CD4-positive, alpha-beta T cell treated with Interleukin-4 for 1 hour (primary cell): ENCODE measurements around the gene COL15A1.

Experiments used
- DNase-seq, 2 donors: peaks; one replicate each; pipeline ENCODE4 v3.0.0-alpha.2; 2020 to 2022

Gene COL15A1

DNA sequence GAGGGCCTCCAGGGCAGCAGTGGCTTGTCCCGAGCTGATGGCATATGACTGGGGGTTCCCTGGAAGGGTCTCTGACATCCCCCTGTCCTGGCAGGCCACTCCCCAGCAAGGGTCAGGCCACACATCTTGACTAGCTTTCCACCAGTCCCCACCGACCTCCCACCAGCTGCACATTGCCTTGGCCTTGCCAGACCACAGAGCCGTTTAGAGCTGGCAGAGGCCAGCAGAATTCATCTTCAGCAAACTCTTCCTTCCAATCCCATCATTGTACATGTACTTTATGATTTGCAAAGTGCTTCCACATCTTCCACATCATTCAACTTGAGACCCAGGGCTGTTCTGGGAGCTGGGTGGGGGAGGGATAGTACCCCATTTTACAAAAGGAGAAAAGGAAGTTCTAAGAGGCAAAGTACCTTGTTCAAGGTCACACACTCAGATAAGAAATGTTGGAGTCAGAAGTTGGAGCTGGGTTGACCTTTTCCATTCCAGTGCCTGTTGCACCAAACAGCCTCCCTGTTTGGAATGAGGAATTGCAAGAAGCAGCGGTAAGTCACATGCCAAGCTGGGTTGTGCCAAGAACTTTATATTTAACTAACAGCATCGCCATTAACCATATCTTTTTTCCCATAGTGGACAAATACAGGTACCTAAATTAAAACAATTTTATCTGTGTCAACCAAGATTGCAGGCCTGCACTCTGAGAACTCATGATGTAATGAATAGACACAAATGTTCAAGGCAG, 25.8 kb upstream of the COL15A1 start:
- DNase-seq: no peak

DNA sequence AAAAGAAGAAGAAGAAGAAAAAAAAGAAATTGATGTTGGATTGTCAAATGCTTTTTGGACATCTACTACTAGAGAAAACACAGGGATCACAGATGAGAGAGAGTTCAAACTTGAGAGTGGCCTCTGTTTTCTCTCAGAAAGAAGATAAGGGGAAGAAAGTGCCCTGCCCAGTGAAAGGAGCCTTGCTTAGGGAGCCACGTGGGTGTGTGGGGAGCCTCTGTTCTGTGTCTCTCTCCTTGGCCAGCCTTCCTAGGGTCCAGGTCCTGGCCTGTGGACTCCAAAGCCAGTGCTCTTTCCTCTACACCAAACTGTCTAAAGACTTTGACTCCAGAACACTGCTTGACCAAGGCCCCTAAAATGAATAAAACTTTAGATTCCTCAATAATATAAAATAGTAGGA, 22.0 kb upstream of the COL15A1 start:
- DNase-seq: no peak

DNA sequence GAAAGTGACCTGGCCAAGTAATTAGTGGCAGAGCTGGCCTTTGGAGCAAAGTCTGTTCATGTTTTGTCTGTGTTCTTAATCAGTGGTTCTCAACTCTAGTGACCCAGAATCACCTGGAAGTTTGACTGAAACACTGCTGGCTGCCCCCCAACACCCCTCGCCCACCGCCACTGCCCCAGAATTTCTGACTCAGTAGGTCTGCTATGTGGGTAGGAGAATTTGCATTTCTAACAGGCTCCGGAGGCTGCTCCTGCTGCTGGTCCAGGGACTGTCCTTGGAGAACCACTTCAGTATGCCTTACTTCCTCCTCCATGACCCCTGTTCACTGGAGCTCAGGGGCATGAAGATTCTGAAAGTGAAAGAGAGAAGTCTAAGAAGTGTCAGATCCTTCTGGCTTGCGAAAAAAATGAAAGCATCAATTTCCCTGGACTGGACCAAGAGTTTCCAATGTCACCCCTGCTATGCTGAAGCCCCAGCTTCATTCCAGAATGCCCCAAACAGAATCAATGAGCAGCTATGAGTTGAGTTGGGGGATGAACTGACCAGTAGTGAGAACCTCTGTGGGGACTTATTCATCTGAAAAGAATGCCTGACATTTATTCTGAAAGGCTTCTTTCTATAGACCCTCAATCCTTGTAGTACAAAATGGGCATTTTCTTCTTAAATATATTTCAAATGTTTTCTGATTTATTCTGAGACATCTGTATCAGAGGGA, 20.8 kb upstream of the COL15A1 start:
- DNase-seq: no peak

DNA sequence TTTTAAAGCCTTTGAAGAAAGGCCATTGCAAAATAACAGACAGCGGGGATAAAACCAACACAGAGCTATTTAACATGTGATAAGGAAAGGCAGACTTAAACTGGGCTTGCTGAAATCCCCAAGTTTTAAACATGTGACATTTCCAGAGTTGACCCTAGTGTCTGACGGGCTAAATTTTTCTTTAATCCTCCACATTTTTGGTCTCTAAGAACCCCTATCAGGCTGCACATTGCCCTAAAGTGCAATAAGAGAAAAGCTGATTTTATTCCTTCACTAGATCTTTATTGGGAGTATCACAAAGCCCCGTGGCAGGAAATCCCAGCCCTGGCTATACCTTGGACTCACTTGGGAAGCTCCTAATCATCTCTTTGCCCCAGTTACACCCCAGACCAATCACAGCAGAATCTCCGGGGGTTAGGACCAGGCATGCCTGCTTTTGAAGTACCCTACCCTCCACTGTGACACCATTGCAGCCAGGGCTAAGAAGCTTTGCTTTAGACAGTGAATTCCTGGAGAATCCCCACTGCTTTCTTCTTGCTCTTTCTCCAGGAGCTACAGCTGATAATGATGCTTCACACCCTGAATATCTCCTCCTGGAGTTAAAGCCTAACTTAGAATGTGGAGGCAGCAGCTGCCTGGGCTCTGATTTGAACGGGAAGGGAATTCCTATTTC, 20.1 kb upstream of the COL15A1 start:
- no peak for DNase-seq

DNA sequence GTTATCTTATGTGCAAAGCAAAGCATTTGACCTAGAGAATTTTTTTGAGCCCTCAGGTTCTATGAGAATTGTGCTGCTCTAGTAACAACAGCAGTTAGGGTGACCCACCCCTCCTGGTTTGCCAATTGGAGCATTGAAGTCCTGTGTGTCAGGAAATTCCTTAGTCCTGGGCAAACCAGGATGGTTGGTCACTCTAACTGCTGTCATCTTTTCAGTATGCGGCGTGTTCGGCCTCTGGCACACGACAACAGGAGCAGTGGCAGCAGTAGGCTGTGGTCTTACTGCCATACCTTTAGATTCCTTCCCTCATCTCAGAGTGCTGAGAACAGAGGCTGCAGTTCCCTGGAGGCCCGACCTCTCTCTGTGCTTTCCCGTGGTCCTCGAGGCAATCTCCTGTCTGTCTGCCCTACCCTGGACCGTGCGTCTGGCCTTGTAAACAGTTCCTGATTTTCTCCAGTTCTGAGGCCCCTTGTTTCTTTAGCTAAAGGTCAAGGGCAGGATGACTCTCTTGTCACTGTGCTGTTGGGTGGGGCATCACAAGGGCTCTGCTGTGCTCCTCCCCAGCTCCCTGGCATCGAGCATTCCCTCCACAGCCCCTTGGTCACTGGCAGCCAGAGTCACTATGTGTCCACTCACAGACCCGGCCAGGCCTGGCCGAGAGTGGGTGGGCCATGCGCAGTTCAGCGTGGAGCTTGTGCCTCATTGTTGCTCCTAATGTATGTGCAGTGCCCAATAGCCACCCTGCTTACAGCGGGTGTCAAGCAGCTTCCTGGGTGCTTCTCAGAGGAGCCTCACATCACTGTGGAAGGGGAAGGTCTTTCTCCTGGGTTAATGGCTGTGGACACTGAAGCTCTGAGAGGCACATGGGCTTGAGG, 18.5 kb upstream of the COL15A1 start:
- DNase-seq: no peak

DNA sequence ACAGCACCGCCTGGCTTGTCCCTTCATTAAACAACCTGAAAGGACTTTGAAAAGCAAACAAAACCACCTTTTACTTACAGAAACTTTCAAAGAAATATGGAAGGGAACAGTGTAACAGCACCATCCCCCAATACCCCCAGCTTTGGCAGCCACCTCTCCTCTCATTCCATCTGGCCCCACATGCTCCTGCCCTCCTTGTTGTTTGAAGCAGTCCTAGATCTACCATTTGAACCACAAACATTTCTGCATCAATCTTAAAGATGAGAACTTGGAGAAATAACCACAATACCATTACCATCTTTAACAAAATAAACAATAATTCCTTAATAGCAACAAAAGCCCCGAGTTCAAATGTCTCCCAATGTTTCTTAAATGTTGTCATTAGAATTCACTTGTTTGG, 17.8 kb upstream of the COL15A1 start:
- DNase-seq: no peak

DNA sequence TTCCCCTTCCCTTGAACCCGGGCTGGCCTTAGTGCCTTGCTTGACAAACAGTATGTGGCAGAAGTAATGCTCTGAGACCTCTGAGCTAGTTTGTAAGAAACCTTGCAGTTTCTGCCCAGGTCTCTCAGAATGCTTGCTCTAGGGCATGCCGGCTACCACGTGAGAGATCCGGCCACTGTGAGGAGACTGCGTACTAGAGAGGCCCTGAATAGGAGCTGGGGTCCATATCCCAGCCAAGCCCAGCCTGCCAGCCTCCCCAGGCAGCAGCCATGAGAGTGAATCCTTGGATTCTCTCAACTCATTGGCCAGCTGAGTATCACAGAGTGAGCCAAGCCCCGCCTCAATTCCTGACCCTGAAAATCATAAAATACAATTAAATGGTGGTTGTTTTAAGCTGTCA, 16.0 kb upstream of the COL15A1 start:
- no peak for DNase-seq

DNA sequence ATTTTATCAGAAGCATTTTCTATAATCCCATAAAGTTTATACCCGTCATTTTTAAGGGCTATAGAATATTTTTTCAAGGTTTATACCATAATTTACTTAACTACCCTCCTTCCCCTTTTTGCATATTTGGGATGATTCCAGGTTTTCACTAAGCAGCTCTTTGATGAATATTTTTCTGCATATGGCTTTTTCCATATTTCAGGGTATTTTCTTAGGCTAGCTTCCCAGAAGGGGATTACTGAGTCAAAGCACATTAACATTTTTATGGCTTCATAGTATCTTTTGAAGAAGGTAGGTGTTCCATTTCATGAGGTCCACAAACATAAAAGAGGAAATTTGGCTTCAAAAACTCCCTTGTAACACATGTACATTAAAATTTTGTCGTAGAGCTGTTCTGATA, 14.6 kb upstream of the COL15A1 start:
- no peak for DNase-seq

DNA sequence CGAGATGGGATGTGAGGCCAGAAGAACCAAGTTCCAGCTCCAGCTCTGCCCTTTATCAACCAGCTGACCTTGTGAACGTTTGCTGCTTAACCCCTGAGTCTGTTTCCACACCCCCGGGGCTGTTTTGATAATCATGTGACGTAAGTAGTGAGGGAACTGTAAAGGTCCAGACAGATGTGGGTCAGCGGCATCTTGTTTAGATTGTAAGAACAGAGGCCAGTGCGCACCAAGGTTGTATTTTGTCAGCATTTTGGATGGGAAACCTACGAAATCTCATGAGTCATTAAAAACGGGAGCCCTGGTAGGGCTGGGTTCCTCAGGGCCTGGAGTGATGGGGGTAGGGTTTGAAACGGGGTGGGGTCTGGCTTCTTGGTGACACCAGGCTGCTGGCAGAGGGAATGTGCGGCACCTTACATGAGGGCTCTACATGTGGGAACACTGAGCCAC, 13.8 kb upstream of the COL15A1 start:
- DNase-seq: no peak

DNA sequence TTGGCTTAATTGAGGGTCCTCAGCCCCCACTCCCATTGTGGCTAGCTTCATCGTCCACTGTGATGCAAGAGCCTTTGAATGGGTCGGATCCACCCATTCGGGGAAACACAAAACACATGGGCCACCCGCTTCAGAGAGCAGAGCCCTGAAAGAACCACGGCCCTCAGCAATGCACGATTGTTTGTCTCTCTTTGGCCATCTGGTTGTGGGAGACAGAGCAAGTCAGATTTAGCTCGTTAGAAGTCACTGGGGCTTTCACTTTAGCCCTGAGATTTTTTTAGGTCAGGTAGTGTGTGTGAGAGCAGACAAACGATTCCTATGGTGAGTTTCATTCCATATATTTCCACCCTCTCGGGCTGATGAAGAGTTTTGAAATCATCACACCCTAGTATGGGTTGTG, 12.9 kb upstream of the COL15A1 start:
- DNase-seq: no peak

DNA sequence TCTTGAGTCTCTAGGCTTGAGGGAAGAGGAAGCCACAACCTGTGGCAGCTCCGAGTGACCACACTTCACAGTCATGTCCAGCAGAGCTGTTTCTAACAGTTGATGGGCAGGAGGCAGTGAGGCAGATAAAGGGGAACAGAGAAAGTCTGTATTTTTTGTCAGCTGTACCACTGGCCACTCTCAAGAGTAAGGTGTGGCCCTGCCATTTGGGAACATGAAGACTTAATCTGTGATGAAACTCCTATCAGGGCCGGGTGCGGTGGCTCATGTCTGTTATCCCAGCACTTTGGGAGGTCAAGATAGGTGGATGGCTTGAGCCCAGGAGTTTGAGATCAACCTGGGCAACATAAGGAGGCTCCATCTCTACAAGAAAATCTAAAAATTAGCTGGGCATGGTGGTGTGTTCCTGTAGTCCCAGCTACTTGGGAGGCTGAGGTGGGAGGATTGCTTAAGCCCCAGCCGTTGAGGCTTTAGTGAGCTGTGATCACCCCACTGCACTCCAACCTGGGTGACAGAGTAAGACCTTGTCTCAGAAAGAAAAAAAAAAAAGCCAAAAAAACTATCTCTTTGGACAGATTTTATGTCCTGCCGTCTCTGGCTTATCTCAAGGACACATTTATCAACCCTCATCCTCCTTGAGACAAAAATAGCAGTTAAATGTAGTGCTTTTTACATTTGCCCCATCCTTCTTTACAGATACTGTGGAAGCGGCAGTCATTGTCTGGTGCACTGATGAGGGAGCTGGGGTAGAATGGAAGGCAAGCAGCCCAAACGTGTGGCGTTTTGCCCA, 11.9 kb upstream of the COL15A1 start:
- no peak for DNase-seq

DNA sequence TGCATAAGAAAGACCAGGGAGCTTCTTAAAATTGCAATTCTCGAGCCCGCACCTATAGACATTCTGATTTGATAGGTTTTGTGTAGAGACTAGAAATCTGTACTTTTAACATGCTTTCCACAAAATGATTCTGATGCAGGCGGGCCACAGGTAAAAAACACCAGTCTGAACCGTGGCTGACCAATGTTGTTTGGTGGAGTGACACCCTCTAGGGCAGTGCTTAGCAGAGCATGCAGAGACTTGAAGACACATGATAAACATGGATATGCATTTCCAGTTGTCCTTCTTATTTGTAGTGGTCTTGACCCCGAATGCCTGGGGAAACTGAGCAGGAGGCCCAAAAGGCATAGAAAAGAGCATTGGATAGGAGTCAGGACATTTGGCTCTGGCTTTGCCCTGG, 10.5 kb upstream of the COL15A1 start:
- no peak for DNase-seq

DNA sequence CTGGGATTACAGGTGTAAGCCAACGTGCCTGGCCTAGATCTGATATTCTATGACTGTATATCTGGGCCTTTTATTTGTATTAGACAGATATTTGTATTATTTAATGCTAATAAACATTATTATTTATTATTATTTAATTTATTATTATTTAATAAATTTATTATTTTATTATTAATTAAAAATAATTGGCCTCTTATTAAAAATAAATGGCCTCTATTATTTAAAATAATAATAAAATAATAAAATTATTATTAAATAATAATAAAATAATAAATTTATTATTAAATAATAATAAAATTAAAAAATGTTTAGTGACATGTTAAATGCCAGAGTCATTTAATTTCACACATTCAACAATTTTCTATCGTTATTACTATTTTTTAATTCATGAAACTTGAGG, 9.8 kb upstream of the COL15A1 start:
- DNase-seq: no peak

DNA sequence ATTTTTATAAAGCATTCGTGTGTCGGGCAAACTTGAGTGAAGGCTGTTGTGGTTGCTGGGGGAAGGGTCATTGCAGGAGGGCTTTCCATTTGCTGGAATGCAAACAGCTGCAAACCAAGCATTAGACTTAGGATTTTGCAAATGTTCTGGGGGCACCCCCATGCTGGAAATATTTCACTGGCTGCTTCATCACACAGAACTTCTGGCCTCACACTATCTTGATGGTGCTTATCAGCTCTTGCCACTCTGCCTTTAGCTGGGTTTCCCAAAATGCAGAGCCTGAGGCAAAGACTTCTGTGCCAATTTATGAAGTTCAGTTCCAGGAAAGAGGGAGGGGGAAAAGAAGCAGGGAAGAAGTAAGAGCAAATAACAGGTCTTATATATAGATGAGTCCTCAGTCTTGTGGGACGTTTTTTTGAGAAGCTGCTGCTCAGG, 8.6 kb upstream of the COL15A1 start:
- DNase-seq: no peak

DNA sequence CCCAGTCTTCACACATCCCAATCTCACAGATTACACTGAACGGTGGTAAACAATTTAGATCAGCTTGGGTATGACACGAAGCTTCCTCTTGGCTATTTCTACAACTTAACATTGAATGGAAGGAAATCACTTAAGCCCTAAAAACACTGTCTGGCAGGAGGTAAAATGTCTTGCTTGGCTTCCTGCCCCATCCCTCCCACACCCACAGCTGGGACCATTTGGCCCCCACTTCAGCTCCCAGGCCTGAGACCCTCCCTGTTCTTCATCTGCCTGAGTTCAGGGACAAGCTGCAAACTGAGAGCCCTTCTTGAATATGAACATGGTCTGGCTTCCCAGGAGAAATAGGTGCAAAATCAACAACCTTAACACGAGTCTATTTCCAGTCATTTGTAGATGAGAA, 3.4 kb upstream of the COL15A1 start:
- no peak for DNase-seq

DNA sequence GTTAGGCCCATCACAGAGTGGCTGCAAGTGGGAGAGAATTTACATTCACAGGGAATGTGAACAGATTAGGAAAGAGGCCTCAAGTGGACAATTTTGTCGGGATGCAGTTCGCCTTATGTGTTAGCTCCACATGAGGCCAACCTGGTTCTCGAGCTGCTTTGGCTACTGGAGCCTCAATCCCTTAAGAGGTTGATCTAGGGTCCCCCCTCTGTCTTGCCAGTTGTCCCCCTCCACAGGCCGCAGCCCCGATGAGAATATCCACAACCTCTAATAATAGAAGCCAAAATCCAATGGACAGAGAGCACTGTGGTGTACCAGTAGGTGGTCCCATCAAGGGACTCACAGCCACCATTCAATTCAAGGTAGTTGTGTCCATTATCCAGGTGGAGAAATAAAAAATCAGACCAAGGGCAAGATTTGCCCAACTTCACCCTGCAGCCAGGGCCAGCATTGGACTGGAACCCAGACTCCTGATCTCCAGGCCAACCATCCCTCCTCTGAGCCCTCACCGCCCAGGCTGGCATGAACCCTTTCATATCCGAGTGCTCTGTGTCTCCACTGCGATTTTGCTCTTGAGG, 1.7 kb upstream of the COL15A1 start:
- DNase-seq: no peak

DNA sequence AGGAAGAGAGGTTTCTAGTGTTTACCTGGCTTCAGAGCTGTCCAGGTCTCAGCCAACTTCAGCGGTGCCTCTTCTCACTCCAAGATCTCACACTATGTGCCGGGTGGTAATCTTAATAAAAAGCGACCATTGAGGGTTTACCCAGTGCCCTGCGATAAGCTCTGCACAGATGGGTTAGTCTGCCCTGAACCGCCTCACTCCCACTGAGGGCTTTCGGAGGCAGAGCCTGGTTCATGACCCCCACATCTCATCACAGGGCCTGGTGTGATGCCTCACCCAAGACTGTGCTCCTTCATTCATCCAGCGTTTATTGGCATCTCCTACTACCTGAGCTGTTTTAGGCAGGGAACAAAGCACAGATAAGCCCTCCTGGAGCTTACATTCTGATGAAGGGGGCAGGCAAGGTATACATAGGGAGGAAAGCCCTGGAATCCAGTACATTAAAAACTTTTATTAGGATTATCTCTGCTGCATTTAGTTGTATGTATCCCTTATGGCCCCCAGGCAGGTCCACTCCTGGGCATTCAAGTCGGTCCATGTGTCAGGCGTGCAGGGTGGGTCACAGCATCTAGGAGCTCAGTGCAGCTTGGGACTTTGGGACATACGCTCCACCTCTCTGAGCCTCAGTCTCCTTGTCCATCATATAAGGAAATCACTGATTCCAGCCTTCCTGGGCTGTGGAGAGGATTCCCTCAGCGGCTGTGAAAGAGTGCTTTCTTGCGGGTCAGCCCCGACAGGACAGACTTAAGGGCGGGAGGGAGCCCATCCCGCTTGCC, 613 bp upstream of the COL15A1 start:
- DNase-seq: no peak

DNA sequence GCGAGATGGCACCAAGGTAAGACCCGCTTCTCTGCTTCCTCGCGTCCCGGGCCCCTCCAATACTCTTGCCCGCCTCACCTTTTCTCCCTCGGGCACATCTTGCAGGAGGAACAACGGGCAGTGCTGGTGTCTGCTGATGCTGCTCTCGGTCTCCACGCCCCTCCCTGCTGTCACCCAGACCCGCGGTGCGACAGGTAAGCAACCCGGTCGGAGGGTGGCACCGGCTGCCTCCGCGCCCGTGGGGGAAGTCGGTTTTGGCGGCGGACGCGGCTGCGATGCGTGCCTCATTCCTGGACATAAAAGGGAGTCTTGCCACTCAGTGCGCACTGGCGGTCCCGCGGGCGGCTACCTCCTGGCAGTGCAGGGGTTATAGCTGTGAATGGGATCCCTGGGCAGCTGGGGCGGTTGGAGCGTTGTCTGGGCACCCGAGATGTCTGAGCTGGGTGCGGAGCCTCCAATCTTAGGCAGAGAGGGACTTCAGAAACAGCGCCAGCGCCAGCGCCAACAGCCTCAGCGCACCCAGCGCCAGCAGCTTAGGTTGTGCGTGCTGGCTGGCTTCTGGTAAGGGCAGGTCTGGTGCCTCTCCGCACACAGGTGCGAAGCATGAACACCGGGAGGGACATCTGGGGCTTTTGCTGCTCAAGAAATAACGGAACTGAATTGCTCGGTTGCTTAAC, 488 bp downstream of the COL15A1 start:
- no peak for DNase-seq

DNA sequence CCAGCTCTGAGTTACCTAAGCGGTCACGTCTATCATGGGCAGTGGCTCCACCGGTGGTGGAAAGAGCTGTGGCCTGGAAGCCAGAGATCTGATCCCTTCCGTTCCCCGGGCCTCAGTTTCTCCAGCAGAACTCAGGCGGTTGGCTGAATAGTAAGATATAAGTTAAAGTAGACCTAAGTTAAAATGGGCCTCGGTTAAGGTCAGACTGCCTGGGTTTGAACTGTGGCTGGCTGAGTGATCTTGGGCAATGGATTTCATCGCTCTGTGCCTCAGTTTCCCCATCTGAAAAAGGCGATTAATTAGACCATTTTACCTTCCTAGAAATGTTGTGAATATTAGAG, 997 bp downstream of the COL15A1 start:
- no peak for DNase-seq

DNA sequence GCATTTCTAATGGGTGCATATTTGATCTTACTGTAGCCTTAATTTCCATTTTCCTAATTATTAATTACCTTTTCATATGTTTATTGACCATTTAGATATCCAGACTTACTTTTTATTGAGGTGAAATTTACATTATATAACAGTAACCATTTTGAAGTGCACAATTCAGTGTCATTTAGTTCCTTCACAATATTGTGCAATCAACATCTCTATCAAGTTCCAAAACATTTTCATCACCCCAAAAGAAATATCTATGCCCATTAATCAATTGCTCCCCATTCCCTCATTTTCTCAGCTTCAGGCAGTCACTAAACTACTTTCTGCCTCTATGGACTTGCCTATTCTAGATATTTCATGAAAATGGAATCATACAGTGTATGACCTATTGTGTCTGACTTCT, 5.9 kb downstream of the COL15A1 start:
- DNase-seq: no peak

DNA sequence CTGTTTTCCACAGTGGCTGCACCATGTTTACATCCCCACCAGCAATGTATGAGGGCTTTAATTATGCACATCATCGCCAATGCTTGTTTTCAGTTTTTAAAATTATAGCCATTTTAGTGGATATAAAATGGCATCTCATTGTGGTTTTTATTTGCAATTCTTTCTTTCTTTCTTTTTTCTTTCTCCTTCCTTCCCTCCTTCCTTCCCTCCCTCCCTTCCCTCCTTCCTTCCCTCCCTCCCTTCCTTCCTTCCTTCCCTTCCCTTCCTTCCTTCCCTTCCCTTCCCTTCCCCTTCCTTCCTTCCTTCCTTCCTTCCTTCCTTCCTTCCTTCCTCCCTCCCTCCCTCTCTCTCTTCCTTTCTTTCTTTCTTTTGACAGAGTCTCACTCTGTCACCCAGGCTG, 6.6 kb downstream of the COL15A1 start:
- DNase-seq: no peak
